IgD-negative memory B cell (primary cell): ENCODE measurements around the gene PTBP3. TPM values are rescaled to one million over a fixed set of nuclear protein-coding genes. Genes with fewer than 3 reads are reported as not detected.

ENCODE experiments used
- H3K27ac Mint-ChIP-seq, 3 donors: one replicate each; pipeline ENCODE4 v1.8.0; 2020 to 2022; ENCODE audit warnings: mild to moderate bottlenecking in 3 of 3, mixed read lengths in 3 of 3, moderate library complexity in 1 of 3
- H3K27me3 Mint-ChIP-seq: one replicate; pipeline ENCODE4 v1.8.0; 2021; ENCODE audit warnings: mixed read lengths
- H3K36me3 Mint-ChIP-seq: one replicate; pipeline ENCODE4 v1.8.0; 2020; ENCODE audit warnings: mild to moderate bottlenecking, mixed read lengths
- H3K4me1 Mint-ChIP-seq, 3 donors: one replicate each; pipeline ENCODE4 v1.8.0; 2020 to 2022; ENCODE audit warnings: mixed read lengths in 3 of 3, mild to moderate bottlenecking in 1 of 3
- H3K4me3 Mint-ChIP-seq, 4 donors: one replicate each; pipeline ENCODE4 v1.8.0; 2020 to 2022; ENCODE audit warnings: mild to moderate bottlenecking in 4 of 4, mixed read lengths in 4 of 4, moderate library complexity in 3 of 4
- H3K9me3 Mint-ChIP-seq, 3 donors: one replicate each; pipeline ENCODE4 v1.8.0; 2020 to 2021; ENCODE audit warnings: mixed read lengths in 3 of 3, mild to moderate bottlenecking in 1 of 3
- polyA plus RNA-seq: library from polyadenylated mRNA; unstranded; fragments of 300-500 nt; fragmentation: Illumina TruSeq; gene quantifications from one replicate; pipeline ENCODE4 v1.2.3, GENCODE V29; 2021

Gene PTBP3
- polyA plus RNA-seq, 1 donor from 2014 or later = 32.7 TPM

DNA sequence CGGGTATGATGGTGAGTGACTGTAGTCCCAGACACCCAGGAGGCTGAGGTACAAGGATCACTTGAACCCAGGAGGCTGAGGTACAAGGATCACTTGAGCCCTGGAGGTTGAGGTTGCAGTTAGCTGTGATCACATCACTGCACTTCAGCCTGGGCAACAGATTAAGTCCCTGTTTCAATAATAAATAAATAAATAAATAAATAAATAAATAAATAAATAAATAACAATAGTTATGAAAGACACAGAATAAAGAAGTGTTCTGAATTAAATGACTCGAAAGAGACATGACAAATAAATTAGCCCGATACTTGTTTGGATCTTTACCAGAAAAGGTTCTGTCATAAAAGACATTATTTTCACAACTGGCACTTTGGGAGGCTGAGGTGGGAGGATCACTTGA is 86.3 kb downstream of the PTBP3 start:
- Mint-ChIP-seq H3K9me3 (no peaks in the 10 kb centered on the region), H3K27ac (peak overlapping the region in 1 of 3 donors; percentile 19), H3K4me3 (no peak overlapping the region), H3K36me3 (peaks cover 7% of the 10 kb centered on the region), H3K27me3 (no peaks in the 10 kb centered on the region), H3K4me1 (peaks cover 7 to 25% (median 14%) of the 10 kb centered on the region in 3 donors)

DNA sequence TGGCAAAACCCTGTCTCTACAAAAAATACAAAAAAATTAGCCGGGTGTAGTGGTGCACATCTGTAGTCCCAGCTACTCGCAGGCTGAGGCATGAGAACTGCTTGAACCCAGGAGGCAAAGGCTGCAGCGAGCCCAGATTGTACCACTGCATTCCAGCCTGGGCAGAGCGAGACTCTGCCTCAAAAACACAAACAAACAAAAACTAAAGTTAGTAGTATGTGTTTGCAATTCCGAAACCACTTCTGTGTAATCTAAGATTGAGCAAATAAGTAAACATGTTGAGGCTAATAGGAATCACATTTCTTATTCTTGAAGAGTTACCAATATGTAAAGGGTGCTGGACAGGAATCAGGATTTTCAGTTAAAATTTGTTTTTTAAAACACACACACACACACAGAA is 88.3 kb downstream of the PTBP3 start:
- Mint-ChIP-seq H3K9me3 (no peaks in the 10 kb centered on the region), H3K27me3 (no peaks in the 10 kb centered on the region), H3K27ac (no peak overlapping the region), H3K36me3 (peaks cover 7% of the 10 kb centered on the region), H3K4me1 (peaks cover 7 to 22% (median 14%) of the 10 kb centered on the region in 3 donors), H3K4me3 (no peak overlapping the region)

DNA sequence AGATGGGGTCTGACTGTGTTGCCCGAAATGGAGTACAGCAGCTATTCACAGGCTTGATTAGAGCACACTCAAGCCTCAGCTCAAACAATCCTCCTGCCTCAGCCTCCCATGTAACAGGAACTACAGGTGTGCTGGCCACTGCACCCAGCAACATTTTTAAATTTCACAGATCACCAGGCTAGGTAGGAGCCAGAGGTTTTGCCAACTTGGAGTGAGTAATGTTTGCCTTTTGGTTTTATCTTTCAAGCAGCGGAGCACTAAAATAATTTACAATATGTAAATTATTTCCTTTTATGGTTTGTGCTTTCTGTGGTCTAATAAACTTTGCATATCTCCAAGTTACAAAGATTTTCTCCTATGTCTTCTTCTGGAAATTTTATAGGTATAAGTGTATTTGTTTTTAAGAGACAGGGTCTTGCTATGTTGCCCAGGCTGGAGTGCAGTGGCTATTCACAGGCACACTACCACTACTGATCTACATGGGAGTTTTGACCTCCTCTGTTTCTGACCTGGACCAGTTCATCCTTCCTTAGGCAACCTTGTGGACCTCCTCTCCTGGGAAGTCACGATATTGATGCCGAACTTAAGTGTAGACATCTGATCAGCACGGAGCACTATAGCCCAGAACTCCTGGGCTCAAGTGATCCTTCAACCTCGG is 91.1 kb downstream of the PTBP3 start:
- Mint-ChIP-seq H3K27me3 (no peaks in the 10 kb centered on the region), H3K27ac (no peak overlapping the region), H3K36me3 (peaks cover 4% of the 10 kb centered on the region), H3K4me1 (peaks cover 10 to 19% (median 11%) of the 10 kb centered on the region in 3 donors), H3K9me3 (peaks cover 0 to 3% (median 0%) of the 10 kb centered on the region in 3 donors), H3K4me3 (no peak overlapping the region)

DNA sequence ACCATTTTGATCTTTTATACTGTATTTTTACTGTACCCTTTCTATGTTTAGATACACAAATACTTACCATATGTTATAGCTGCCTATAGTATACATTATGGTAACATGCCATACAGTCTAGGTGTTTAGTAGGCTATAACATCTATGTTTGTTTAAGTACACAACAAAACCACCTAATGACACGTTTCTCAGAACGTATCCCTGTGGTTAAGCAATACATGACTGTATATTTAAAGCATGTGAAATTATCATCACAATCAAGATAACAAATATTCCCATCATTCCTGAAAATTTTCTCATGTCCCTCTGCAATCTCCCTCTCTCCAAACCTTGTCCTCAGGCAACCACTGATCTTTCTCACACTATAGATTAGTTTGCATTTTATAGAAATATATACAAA is 91.9 kb downstream of the PTBP3 start:
- Mint-ChIP-seq H3K4me1 (peaks cover 10 to 19% (median 11%) of the 10 kb centered on the region in 3 donors), H3K27ac (no peak overlapping the region), H3K9me3 (peaks cover 0 to 3% (median 0%) of the 10 kb centered on the region in 3 donors), H3K36me3 (peaks cover 4% of the 10 kb centered on the region), H3K4me3 (no peak overlapping the region), H3K27me3 (no peaks in the 10 kb centered on the region)

DNA sequence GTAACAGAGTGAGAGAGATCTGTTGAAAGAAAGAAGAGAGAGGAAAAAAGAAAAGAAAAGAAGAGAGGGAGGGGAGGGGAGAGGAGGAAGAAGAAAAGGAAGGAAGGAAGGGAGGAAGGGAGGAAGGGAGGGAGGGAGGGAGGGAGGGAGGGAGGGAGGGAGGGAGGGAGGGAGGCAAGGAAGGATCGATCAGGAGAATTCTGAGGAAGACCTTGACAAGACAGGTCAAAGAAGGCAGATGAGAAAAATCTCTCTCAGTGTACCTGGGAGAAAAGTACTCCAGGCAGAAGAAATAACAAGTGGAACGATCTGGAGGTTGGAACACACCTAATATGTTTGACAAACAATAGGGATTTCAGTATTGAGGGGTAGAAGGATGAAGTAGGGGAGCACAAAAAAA is 93.7 kb downstream of the PTBP3 start:
- peaks cover 9 to 15% (median 10%) of the 10 kb centered on the region in 3 donors for H3K4me1 Mint-ChIP-seq
- H3K9me3 Mint-ChIP-seq = peaks cover 0 to 3% (median 0%) of the 10 kb centered on the region in 3 donors
- H3K27me3 Mint-ChIP-seq = no peaks in the 10 kb centered on the region
- peaks cover 3% of the 10 kb centered on the region for H3K36me3 Mint-ChIP-seq
- no peak overlapping the region for H3K4me3 Mint-ChIP-seq
- peak overlapping the region in 1 of 3 donors; percentile 65 for H3K27ac Mint-ChIP-seq

DNA sequence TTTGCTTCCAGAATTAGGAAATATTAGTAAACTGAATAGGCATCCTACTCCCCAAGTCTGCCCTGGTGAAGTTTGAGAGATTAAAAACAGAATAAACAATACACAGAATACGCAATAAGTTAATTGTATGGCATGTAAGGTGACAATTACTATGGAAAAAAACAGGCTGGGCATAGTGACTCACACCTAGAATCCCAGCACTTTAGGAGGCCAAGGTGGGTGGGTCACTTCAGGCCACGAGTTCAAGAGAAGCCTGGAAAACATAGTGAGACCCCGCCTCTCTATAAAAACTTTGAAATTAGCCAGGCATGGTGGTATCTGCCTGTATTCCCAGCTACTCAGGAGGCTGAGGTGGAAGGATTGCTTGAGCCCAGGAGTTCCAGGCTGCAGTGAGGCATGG is 94.1 kb downstream of the PTBP3 start:
- H3K27me3 Mint-ChIP-seq = no peaks in the 10 kb centered on the region
- H3K27ac Mint-ChIP-seq = no peak overlapping the region
- H3K4me1 Mint-ChIP-seq = peaks cover 9 to 15% (median 11%) of the 10 kb centered on the region in 3 donors
- H3K4me3 Mint-ChIP-seq = no peak overlapping the region
- H3K36me3 Mint-ChIP-seq = peaks cover 4% of the 10 kb centered on the region
- peaks cover 0 to 3% (median 0%) of the 10 kb centered on the region in 3 donors for H3K9me3 Mint-ChIP-seq

DNA sequence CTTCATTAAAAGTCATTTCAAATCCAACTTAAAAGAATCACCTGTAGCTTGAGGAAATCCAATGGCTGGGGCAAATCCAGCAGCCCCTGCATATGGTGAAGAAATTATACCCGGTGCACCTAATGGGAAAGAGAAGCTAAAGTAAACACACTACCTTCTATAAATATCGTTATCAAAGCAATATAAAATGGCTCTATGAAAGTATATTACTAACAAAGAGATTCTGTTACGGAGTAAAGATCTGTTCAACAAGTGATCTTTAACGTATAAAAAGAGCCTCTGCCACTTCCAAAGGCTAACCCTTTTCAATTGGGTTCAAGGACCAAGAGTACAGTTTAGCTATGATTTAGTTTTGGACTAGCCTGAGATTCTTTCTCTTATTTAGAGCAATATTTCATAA is 98.6 kb downstream of the PTBP3 start:
- Mint-ChIP-seq H3K4me3 (no peak overlapping the region), H3K9me3 (peaks cover 0 to under 1% (median 0%) of the 10 kb centered on the region in 3 donors), H3K27ac (no peak overlapping the region), H3K4me1 (peaks cover 0 to 7% (median 4%) of the 10 kb centered on the region in 3 donors), H3K36me3 (peaks cover 7% of the 10 kb centered on the region), H3K27me3 (no peaks in the 10 kb centered on the region)

DNA sequence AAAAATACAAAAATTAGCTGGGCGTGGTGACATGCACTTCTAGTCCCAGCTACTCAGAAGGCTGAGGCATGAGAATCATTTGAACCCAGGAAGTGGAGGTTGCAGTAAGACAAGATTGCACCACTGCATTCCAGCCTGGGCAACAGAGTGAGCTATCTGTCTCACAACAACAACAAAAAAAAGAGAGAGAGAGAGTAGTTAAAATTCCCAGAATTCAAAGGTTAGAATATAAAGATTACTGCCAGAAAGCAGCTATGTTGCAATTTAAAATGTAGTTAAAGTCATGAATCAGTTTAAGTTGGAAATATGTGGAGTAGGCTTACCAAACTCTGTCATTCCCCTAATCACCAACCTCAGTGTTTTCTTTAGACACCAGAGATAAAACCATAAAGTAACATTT is 99.7 kb downstream of the PTBP3 start:
- Mint-ChIP-seq H3K27me3 (no peaks in the 10 kb centered on the region), H3K9me3 (no peaks in the 10 kb centered on the region), H3K27ac (peak overlapping the region in 1 of 3 donors; percentile 60), H3K4me3 (no peak overlapping the region), H3K36me3 (peaks cover 7% of the 10 kb centered on the region), H3K4me1 (peaks cover 0 to 7% (median 2%) of the 10 kb centered on the region in 3 donors)

DNA sequence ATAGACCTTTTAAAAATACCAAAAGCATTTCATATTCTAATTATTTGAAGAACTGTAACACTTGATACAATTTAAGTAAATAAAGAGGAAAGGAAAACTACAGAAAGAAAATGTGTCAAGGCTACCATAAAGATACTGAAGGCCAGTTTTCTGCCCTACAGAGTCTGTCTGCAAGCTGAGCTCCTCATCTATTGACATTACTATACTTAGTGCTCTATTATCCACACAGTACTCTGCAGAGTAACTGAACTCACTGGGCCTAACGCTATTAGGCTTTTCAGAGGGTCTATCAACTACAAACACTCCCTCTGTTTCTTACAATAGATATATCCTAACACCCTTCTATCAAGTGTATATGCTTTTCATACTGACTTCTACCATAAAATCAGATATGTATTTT is 101.2 kb downstream of the PTBP3 start:
- Mint-ChIP-seq H3K27ac (no peak overlapping the region), H3K4me1 (peaks cover 0 to 3% (median 0%) of the 10 kb centered on the region in 3 donors), H3K9me3 (no peaks in the 10 kb centered on the region), H3K36me3 (peaks cover 9% of the 10 kb centered on the region), H3K27me3 (no peaks in the 10 kb centered on the region), H3K4me3 (no peak overlapping the region)

DNA sequence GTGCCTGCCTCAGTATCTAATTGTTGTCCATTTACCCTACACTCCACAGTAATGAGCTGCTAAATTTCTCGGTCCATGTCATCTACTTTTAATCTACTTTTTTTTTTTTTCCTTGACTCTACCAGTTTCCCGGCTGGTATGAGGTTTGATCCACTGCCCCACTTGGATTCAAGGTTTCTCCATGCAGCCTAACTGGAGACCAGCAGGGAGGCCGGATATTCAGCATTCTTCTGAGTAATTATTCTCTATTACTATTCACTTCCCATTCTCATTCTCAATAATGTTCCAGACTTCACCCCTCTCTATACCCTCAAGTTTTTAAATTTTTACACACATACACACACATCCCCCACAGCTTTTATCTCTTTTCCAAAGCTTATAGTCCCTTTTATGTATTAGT is 107.3 kb downstream of the PTBP3 start:
- H3K4me1 Mint-ChIP-seq = peaks cover 0 to 1% (median 1%) of the 10 kb centered on the region in 3 donors
- H3K9me3 Mint-ChIP-seq = no peaks in the 10 kb centered on the region
- H3K36me3 Mint-ChIP-seq = peaks cover 26% of the 10 kb centered on the region
- no peak overlapping the region for H3K4me3 Mint-ChIP-seq
- H3K27ac Mint-ChIP-seq = peak overlapping the region in 1 of 3 donors; percentile 55
- no peaks in the 10 kb centered on the region for H3K27me3 Mint-ChIP-seq

DNA sequence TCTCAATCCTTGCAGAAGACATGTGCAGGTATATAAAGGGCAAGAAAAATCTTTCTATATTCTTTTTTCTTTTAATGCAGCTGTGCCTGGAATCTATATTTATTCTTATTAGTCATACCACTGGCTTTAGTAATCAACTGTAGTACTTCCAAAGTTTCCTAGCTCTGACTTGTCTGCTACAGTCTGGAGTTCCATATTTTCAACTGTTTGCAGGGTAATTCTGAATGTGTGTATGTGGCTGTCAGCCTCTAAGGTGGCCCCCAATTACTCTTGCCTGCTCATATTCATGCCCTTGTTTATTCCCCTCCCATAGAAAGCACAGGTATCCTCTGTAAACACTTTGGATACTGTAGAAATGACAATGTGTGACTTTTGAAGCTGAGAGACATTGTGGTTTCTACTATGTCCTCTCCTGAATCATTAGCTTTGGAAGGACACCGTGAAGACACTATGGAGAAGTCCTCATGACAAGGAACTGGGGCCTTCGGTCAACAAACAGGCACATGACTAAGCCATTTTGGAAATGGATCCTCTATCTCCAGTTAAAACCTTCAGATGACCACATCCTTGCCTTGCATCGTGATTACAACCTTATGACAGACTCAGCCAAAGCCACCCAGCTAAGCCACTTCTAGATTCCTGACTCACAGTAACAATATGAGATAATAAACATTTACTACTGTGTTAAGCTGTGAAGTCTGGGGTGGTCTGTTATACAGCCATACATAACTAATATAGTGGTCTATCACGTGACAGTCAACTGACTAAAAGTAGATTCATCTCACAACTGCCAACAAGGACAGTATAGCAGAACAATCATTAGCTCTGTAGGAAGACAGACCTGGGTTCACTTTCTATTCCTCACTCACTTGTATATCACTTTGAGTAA is 108.8 kb downstream of the PTBP3 start:
- no peak overlapping the region for H3K4me3 Mint-ChIP-seq
- no peaks in the 10 kb centered on the region for H3K9me3 Mint-ChIP-seq
- H3K36me3 Mint-ChIP-seq = peaks cover 23% of the 10 kb centered on the region
- H3K27ac Mint-ChIP-seq = no peak overlapping the region
- peaks cover 0 to 5% (median 2%) of the 10 kb centered on the region in 3 donors for H3K4me1 Mint-ChIP-seq
- no peaks in the 10 kb centered on the region for H3K27me3 Mint-ChIP-seq

DNA sequence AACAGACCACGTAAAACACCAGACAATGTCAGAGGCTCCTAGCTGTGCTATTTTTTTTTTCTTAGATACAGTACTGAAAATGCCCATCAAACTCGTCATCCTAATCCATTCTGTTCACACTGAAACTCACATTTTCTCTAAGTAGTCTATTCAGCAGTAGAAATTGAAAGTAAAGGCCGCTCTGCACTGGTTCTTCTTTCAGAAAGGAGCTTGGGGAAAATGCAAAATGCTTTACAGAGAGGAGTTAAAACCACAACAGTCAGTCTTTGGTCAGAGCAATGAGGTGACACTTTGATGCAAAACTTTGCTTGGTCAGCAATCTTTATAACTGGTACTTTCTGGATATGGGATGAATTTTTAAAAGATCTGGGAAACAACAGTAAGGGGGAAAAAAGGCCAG is 114.5 kb downstream of the PTBP3 start:
- Mint-ChIP-seq H3K27ac (peak overlapping the region in 2 of 3 donors; percentile 17 to 29), H3K9me3 (no peaks in the 10 kb centered on the region), H3K4me1 (peaks cover 7 to 19% (median 10%) of the 10 kb centered on the region in 3 donors), H3K36me3 (peaks cover 13% of the 10 kb centered on the region), H3K27me3 (no peaks in the 10 kb centered on the region), H3K4me3 (peak overlapping the region in 1 of 4 donors; percentile 31)

DNA sequence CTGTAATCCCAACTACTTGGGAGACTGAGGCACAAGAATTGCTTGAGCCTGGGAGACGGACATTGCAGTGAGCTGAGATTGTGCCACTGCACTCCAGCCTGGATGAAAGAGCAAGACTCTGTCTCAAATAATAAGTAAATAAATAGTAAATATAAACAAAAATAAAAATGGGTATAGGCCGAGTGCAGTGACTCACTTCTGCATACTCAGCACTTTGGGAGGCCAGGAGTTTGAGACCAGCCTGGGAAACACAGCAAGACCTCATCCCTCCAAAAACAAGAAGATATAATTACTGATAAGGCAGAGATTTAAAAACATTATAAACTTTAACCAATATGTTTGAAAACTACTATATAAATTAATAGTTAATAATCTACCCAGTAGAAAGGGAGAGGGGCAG is 120.5 kb downstream of the PTBP3 start:
- peaks cover 27% of the 10 kb centered on the region for H3K36me3 Mint-ChIP-seq
- H3K4me1 Mint-ChIP-seq = peaks cover 0 to 2% (median 0%) of the 10 kb centered on the region in 3 donors
- no peak overlapping the region for H3K4me3 Mint-ChIP-seq
- no peak overlapping the region for H3K27ac Mint-ChIP-seq
- H3K27me3 Mint-ChIP-seq = no peaks in the 10 kb centered on the region
- peaks cover 0 to 8% (median 4%) of the 10 kb centered on the region in 3 donors for H3K9me3 Mint-ChIP-seq

DNA sequence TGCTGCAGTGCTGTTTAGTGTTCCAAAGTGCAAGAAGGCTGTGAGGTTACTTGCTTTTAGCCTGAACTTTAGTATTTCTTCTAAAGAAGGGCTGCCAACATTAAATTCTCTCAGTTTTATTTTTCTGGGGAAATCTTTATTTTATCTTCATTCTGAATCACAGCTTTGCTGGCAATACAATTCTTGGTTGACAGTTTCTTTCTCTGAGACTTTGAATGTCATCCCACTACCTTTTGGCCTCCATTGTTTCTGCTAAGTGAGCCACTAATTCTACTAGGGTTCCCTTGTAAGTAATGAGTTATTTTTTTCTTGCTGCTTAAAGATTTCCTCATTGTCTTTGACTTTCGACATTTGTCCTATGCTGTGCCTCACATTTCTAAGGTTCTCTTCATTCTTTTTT is 126.0 kb downstream of the PTBP3 start:
- Mint-ChIP-seq H3K27ac (no peak overlapping the region), H3K27me3 (no peaks in the 10 kb centered on the region), H3K36me3 (peaks cover 27% of the 10 kb centered on the region), H3K9me3 (peaks cover 2 to 13% (median 13%) of the 10 kb centered on the region in 3 donors), H3K4me1 (no peaks in the 10 kb centered on the region), H3K4me3 (no peak overlapping the region)

DNA sequence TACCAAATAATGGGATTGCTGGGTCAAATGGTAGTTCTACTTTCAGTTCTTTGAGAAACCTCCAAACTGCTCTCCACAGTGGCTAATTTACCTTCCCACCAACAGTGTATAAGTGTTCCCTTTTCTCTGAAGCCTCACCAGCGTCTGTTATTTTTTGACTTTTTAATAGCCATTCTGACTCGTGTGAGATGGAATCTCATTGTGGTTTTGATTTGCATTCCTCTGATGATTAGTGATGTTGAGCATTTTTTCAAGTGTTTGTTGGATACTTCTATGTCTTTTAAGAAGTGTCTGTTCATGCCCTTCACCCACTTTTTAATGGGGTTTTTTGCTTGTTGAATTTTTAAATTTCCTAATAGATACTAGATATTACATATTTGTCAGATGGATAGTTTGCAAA is 129.9 kb downstream of the PTBP3 start:
- H3K27me3 Mint-ChIP-seq = no peaks in the 10 kb centered on the region

More for the DNA sequence above, 129.9 kb downstream of the PTBP3 start:
- Mint-ChIP-seq H3K36me3 (peaks cover 14% of the 10 kb centered on the region), H3K9me3 (peaks cover 2 to 16% (median 14%) of the 10 kb centered on the region in 3 donors), H3K4me1 (no peaks in the 10 kb centered on the region), H3K4me3 (no peak overlapping the region), H3K27ac (no peak overlapping the region)
